ENCODE measurements around the gene SLCO1C1.

The SLCO1C1 gene

DNA sequence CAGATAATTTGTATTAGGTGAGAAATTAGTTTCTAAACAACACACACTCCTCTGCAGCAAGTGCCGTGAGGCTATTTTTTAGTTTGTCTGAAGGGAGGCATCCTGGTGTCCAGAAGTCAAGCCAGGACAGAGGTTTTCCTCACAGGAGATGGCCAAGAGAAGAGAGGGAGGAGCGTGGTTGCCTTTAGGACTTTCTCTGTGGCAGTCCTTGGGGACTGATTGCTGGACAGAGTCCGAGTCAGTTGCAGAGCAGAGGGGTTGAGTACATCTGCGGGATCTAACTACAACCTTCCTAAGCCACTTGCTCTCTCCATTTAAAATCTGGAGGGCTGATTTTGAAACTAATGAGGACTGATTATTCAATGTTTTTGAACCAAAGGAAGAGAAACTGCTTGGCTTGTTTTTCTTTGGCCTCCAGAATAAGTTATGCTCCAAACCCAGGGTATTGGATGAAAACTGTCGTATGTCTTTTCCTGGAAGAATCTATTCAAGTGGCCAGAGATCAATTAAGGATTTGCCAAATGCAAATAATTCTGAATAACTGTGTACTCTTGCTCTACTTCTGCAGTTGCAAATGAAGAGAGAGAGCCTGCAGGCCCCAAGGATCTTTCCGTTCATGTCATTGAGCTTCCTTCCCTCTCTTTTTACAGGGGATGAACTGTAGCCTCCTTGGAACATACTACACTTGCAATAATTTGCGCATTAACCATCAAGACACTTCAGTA, 1.2 kb downstream of the SLCO1C1 start:
- in situ Hi-C loops (cut with HindIII; ENCODE audit: low sequenced_read_pairs) = no loop called here

DNA sequence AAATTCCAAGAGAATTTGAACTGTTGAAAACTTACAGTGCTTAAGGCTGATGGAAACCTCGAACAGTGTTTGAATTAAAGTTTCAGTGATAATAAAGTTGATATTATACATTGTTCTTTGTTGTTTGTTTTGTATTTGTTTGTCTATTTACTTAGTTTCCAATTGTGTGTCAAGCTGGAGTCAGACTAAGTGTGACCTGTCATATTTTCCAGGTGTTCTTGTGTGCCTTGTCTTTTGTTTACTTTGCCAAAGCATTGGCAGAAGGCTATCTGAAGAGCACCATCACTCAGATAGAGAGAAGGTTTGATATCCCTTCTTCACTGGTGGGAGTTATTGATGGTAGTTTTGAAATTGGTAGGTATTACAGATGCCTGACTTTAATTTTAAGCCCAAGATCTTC, 6.0 kb downstream of the SLCO1C1 start:
- DNase-seq (ENCODE audit: low read depth) = no peak
- no peak overlapping the region for H3K4me3 ChIP-seq (ENCODE audit: low read depth, low read length)
- TF ChIP-seq, protein P1, sequence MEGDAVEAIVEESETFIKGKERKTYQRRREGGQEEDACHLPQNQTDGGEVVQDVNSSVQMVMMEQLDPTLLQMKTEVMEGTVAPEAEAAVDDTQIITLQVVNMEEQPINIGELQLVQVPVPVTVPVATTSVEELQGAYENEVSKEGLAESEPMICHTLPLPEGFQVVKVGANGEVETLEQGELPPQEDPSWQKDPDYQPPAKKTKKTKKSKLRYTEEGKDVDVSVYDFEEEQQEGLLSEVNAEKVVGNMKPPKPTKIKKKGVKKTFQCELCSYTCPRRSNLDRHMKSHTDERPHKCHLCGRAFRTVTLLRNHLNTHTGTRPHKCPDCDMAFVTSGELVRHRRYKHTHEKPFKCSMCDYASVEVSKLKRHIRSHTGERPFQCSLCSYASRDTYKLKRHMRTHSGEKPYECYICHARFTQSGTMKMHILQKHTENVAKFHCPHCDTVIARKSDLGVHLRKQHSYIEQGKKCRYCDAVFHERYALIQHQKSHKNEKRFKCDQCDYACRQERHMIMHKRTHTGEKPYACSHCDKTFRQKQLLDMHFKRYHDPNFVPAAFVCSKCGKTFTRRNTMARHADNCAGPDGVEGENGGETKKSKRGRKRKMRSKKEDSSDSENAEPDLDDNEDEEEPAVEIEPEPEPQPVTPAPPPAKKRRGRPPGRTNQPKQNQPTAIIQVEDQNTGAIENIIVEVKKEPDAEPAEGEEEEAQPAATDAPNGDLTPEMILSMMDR (IDR thresholded peaks at IDR 0.05; ENCODE audit: low read depth, low read length, missing control alignments) = no peak
- in situ Hi-C loops (cut with HindIII; ENCODE audit: low sequenced_read_pairs) = no loop called here

More for the DNA sequence above, 1.2 kb downstream of the SLCO1C1 start:
- no peak for DNase-seq (ENCODE audit: low read depth)
- TF ChIP-seq, protein P1 (IDR thresholded peaks at IDR 0.05; ENCODE audit: low read depth, low read length, missing control alignments) = no peak
- H3K4me3 ChIP-seq (ENCODE audit: low read depth, low read length) = no peak overlapping the region

DNA sequence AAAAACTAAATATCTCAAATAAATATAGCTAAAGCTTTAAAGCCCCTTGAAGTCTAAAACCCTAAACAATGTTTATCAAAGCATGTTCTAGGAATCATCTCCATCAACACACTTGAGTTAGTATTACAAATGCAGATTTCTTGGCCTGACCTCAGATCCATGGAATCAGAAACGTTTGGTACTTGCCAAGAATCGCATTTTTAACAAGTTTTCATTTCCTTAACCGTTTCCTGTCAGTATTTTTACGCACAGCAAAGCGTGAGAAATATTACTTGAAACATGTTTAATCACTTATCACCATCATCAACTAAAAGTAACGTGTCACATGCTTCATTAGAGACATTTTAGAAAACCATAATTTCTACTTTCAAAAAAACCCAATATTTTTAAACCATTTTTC, 9.7 kb downstream of the SLCO1C1 start:
- TF ChIP-seq, protein P1 (IDR thresholded peaks at IDR 0.05; ENCODE audit: low read depth, low read length, missing control alignments) = no peak
- no peak overlapping the region for H3K4me3 ChIP-seq (ENCODE audit: low read depth, low read length)
- DNase-seq (ENCODE audit: low read depth) = no peak
- in situ Hi-C loops (cut with HindIII; ENCODE audit: low sequenced_read_pairs) = no loop called here

DNA sequence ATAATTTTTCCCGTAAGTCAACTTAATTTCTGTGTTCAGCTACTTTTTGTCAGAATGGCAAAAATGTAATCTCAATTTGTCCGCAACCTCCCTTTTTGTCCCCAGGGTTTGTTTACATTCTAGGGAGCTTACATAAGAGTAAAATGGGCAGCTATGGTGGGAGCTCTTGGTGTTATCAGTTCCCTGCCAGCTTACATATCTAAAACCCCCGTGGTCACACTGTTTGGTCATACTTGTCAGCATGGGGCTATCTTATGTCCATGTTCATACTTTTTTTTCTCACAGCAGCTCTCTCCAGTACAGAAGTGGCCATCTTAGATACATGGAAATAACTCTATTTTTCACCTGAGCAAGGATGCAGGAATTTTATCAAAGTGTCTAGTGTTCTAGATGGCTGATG, 16.7 kb downstream of the SLCO1C1 start:
- in situ Hi-C loops (cut with HindIII; ENCODE audit: low sequenced_read_pairs) = no loop called here
- no peak for DNase-seq (ENCODE audit: low read depth)
- TF ChIP-seq, protein P1 (IDR thresholded peaks at IDR 0.05; ENCODE audit: low read depth, low read length, missing control alignments) = no peak
- H3K4me3 ChIP-seq (ENCODE audit: low read depth, low read length) = no peak overlapping the region

DNA sequence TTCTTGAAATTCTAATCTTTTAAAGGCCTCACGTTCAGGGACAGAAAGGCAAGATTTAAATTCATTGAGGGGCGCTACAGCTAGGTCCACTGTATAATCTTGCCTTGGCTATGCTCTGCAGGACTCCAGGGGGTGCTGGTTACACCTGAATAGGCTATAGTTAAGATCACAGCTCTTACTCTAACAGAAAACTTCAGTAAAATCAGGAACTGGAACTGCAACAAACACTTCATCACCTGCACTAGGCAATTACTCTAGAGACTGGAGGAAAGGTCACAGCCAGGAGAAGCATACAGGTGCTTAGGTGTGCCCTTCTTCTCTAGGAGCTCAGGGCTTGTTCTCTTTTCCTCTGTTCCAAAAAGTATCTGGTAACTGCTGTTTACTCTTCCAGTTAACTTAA, 20.9 kb downstream of the SLCO1C1 start:
- in situ Hi-C loops (cut with HindIII; ENCODE audit: low sequenced_read_pairs) = no loop called here
- H3K4me3 ChIP-seq (ENCODE audit: low read depth, low read length) = no peak overlapping the region
- no peak for DNase-seq (ENCODE audit: low read depth)
- TF ChIP-seq, protein P1 (IDR thresholded peaks at IDR 0.05; ENCODE audit: low read depth, low read length, missing control alignments) = no peak

DNA sequence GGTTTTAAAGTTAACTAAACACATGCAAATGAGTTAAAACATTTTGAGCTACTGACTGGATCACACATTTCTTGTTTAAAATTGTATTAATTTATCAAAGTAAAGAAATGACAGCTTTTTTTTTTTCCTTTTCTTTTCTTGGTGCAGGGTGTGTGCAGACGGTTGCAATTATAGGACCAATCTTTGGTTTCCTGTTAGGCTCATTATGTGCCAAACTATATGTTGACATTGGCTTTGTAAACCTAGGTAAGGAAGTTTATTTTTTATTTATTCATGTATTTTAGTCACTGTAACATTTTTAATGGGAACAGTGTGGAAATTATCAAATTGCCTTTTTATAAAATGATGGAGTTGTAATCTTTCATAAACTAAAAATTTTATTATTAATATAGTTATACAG, 21.9 kb downstream of the SLCO1C1 start:
- no peak overlapping the region for H3K4me3 ChIP-seq (ENCODE audit: low read depth, low read length)
- in situ Hi-C loops (cut with HindIII; ENCODE audit: low sequenced_read_pairs) = no loop called here
- TF ChIP-seq, protein P1 (IDR thresholded peaks at IDR 0.05; ENCODE audit: low read depth, low read length, missing control alignments) = no peak
- DNase-seq (ENCODE audit: low read depth) = no peak
